ENCODE data around the gene RTRAF.

The RTRAF gene

GRCh38 chr14:52021957-52022600 is 32.7 kb downstream of the RTRAF start:
- no peak for DNase-seq

GRCh38 chr14:52023518-52023917 is 34.2 kb downstream of the RTRAF start:
- DNase-seq, result no peak

- DNase-seq, result no peak
Measured at GRCh38 chr14:52025310-52025709, 36.0 kb downstream of the RTRAF start.

- no peak for DNase-seq
Measured at GRCh38 chr14:52026017-52026660, 36.8 kb downstream of the RTRAF start.

GRCh38 chr14:52026901-52027300 is 37.6 kb downstream of the RTRAF start:
- no peak for DNase-seq

GRCh38 chr14:52029881-52030280 is 40.5 kb downstream of the RTRAF start:
- DNase-seq, result no peak

GRCh38 chr14:52031781-52032180 is 42.4 kb downstream of the RTRAF start:
- no peak for DNase-seq

- DNase-seq, result no peak
Measured at GRCh38 chr14:52032204-52032801, 43.0 kb downstream of the RTRAF start.

- DNase-seq, result no peak
Measured at GRCh38 chr14:52033101-52033642, 43.8 kb downstream of the RTRAF start.

- no peak for DNase-seq
Measured at GRCh38 chr14:52039124-52039815, 49.9 kb downstream of the RTRAF start.

GRCh38 chr14:52040598-52040997 is 51.3 kb downstream of the RTRAF start:
- no peak for DNase-seq

GRCh38 chr14:52042371-52043289 is 53.3 kb downstream of the RTRAF start:
- no peak for DNase-seq

- peak in 1 of 2 experiments; percentile 3 for DNase-seq
Measured at GRCh38 chr14:52043690-52044089, 54.3 kb downstream of the RTRAF start.

- DNase-seq, result no peak
Measured at GRCh38 chr14:52044791-52045522, 55.6 kb downstream of the RTRAF start.

- DNase-seq, result no peak
Measured at GRCh38 chr14:52046376-52046917, 57.1 kb downstream of the RTRAF start.

GRCh38 chr14:52048116-52048515 is 58.8 kb downstream of the RTRAF start:
- DNase-seq, result no peak

GRCh38 chr14:52048641-52049204 is 59.4 kb downstream of the RTRAF start:
- no peak for DNase-seq

GRCh38 chr14:52049271-52049670 is 59.9 kb downstream of the RTRAF start:
- no peak for DNase-seq

GRCh38 chr14:52049721-52050588 is 60.6 kb downstream of the RTRAF start:
- no peak for DNase-seq

- DNase-seq, result no peak
Measured at GRCh38 chr14:52051251-52051650, 61.9 kb downstream of the RTRAF start.

All from AML-193 (cell line).